DMS 273 treated with DMSO at 0.1 percent for 48 hours (cell line): Measurements from ENCODE around the gene HTT-AS.
"Not testable (repeated sequence)": the region's sequence is repeated elsewhere in the genome, so short reads cannot be mapped to it uniquely, and the experiment has no call there.

Experiments
- DNase-seq: peaks from one replicate; lab custom pipeline; 2025; lab: John Stamatoyannopoulos, UW

Gene HTT-AS

GRCh38 chr4:3074078-3074845, at the start of gene HTT-AS, which contains the start of gene HTT:
Gene HTT-AS, minus strand, starts transcription at chr4:3074538.
Gene HTT, plus strand, starts transcription at chr4:3074681. Its CDS starts 145 bp downstream, at chr4:3074826.
- DNase-seq: peak; percentile 77

- no peak for DNase-seq
These were observed 48.9 kb upstream of the HTT-AS start for GRCh38 chr4:3123181-3123671.

DNA sequence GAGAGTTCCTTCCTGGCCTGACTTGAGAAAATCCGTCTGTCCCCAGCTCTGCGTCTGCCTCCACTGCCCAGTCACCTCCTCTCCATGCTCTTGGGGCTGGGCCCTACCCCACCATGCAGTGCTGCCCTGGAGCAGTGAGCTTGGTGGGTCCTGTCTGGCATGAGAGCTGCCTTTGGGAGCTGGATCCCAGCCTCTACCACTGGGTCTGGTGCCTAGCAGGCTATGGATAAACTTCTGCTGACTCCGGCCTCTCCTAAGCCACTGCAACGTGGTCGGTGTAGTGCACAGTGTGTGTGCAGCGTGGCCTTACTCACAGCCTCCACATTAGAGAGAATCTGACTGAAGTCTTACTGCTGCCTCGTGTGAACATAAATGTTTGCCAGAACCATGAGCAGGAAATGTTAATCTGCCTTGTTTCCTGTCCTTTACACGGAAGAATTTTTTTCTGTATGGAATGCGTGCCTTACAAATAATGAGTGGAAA, 47.8 kb upstream of the HTT-AS start:
- DNase-seq: no peak

- no peak for DNase-seq
These were observed 47.3 kb upstream of the HTT-AS start for GRCh38 chr4:3121596-3121995.

DNA sequence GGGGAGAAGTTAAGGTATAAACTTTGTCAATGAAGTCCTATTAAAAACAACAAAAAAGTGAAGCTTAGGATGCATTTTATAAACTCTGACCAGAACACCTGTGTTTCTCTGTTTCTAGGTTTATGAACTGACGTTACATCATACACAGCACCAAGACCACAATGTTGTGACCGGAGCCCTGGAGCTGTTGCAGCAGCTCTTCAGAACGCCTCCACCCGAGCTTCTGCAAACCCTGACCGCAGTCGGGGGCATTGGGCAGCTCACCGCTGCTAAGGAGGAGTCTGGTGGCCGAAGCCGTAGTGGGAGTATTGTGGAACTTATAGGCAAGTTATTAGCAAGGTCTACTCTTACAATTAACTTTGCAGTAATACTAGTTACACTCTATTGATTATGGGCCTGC, 46.8 kb upstream of the HTT-AS start:
- no peak for DNase-seq

GRCh38 chr4:3119464-3119863, 45.1 kb upstream of the HTT-AS start:
- DNase-seq: no peak

DNA sequence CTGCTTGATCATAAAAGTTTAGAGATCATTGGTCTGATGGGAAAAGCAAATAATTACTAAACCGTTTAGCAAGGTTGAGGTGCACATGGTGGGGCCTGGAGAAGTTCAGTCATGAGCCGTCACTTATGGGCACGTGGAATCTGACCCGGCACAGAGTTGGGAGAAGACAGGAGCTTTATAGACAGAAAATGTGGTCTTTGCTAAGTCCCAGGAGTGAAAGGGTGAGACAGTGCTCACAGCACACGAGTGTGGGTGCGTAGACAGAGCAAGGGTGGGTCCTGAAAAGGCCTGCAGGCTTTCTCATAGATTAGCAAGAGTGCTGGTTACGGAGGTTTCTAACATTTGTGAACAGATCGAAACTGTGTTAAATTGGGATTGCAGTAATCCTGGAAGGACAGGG, 44.0 kb upstream of the HTT-AS start:
- DNase-seq: no peak

DNA sequence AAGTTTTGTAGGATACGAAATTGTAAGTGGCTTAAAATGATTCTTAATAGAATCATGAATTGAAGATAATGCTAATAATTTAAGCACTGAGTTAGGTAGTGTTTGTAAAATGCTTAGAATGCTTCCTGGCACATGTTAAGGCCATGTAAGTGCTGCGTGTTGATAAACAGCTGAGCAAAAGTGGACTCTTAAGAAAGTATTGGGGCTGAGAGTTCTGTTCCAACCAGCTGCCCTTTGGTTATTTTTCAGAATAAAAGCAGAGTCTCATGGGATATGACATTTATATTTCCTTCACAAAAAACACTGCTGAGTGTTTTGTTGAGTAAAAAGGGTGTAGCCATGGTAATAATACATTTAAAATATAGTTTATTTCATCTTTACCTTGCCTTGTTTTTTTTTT, 42.6 kb upstream of the HTT-AS start:
- no peak for DNase-seq

DNA sequence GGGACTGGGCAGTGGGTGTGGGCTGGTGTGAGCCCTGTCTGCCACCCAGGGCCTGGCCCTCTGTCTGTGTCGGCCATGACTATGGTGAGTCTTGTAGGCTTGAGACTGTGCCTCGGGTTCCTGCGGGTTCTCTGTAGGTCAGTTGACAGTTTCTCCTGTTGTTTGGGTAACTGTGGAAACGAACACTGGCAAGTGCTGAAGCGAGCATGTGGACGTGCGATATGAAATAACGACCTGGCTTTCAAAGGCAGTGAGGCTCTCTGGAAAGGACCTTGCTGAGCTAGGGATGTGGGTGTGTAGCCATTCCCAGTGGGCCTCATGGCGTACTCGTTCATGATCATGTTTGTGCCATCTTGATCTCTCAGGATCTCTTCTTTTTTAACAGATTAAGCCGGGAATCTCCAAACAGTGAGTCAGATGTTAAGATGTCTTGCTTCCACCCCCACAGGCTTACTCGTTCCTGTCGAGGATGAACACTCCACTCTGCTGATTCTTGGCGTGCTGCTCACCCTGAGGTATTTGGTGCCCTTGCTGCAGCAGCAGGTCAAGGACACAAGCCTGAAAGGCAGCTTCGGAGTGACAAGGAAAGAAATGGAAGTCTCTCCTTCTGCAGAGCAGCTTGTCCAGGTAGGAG, 41.4 kb upstream of the HTT-AS start:
- peak; percentile 2 for DNase-seq

- DNase-seq: no peak
These were observed 40.0 kb upstream of the HTT-AS start for GRCh38 chr4:3114377-3114776.

- DNase-seq: no peak
These were observed 38.5 kb upstream of the HTT-AS start for GRCh38 chr4:3112609-3113469.

DNA sequence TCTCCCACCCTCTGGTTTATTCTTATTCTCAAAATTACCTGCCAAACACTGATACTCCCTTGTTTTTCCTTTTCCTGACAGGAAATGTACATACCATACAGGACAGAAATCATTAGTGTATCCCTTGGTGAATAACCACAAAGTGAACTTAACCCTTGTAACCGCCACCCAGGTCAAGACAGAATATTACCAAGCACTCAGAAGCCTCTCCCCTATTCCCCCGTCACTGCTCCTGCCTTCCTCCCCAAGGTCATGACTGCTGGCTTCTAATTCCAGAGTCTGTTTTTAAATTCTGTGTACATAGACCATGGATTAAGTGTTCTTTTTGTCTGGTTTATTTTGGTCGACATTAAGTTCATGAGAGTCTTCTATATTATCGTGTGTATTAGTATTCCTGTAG, 37.9 kb upstream of the HTT-AS start:
- DNase-seq: no peak

DNA sequence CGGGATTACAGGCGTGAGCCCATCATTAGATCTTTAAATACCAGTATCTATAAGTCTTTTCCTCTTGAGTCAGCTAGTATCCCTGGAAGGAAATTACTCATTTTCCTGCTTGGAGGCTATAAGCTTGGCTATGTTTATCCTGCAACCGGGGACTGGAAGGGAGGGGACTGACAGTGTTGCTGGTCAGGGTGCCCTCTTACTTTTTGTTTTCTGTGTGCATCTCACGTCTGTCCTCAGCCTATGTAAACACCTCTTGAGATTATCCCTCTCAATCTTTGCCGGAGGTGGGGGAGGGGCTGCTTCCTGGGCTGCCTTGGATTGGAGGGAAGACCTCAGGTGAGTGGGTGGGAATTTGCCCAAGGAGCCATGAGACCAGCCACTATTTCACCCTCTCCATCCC, 37.1 kb upstream of the HTT-AS start:
- DNase-seq: no peak

DNA sequence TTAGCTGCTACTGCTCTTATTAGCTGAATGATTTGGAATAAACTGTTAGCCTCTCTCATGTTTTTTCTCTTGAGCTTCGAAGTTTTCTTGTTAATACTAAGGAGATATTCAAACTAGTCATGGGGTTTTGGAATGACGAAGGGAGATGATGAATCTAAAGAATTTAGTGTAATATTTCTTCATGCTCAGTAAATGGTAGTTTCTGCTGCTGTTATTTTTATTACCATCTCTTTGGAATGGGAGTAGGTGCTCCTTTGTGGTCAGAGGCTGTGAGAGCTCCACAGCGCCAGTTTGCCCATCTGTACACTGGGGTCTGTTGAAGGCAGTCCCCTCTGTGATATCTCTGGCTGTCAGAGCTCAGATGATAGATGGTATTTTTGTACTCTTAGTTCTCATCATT, 33.9 kb upstream of the HTT-AS start:
- no peak for DNase-seq

- no peak for DNase-seq
These were observed 33.4 kb upstream of the HTT-AS start for GRCh38 chr4:3107691-3108121.

DNA sequence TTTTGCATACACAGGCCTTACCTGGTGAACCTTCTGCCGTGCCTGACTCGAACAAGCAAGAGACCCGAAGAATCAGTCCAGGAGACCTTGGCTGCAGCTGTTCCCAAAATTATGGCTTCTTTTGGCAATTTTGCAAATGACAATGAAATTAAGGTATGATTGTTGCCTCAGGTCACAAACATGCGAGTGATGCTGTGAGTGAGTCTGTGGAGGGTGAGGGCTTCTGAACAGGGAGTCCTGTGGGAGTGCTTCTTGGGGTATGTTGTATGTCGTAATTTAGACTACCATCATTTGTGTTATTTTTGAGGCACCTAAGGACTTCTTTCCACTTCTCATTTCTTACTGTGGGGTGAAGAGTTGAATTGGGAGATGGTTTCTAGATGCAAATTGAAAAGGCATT, 32.9 kb upstream of the HTT-AS start:
- DNase-seq: no peak

- no peak for DNase-seq
These were observed 32.2 kb upstream of the HTT-AS start for GRCh38 chr4:3106339-3107186.

DNA sequence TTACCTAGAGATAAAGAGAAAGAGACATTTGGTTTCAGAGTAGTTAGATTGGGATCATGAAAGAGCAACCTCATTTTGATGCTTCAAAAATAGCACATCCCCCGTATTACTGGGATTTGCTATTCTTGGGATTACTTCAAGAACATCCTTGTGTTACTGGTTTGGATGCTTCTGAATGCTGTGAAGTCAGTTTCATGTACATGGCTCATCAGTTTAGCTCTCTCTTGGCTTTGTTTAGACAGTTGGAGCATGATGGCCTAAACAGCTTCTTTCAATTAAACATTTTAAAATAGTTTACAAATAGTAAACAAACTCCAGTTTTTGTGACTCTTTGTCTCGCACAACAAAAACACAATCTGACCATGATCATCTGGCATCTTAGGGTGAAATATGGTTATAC, 24.0 kb upstream of the HTT-AS start:
- DNase-seq: no peak

GRCh38 chr4:3096202-3096601, 21.9 kb upstream of the HTT-AS start:
- DNase-seq: no peak

DNA sequence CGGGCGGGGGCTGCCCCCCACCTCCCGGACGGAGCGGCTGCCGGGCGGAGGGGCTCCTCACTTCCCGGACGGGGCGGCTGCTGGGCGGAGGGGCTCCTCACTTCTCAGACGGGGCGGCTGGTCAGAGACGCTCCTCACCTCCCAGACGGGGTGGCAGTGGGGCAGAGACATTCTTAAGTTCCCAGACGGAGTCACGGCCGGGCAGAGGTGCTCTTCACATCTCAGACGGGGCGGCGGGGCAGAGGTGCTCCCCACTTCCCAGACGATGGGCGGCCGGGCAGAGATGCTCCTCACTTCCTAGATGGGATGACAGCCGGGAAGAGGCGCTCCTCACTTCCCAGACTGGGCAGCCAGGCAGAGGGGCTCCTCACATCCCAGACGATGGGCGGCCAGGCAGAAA, 20.4 kb upstream of the HTT-AS start:
- DNase-seq: not testable (repeated sequence)

DNA sequence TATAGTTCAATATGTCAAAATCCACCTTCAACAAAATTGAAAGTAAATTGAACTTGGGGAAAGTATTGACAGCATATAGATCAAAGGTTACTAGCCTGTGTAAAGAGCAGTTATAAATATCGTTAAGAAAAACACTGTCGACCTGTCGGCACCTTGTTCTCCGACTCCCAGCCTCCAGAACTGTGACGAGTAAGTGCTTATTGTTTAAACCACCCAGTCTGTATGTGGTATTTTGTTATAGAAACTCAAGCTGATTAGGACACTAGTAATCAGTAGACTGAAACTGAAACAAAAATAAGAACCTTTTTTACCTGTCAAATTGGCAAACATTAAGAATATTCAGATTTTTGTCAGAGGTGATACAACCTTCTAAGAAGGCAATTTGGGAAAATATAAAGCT, 17.1 kb upstream of the HTT-AS start:
- no peak for DNase-seq
